ENCODE results near the gene ZC3H12A.

ZC3H12A gene

GRCh38 chr1:37439349-37439995 is 34.9 kb upstream of the ZC3H12A start:
- H3K27ac ChIP-seq (ENCODE audit: low read depth, low read length) = no peak overlapping the region
- H3K4me1 ChIP-seq (ENCODE audit: control insufficient read depth, low read length) = no peaks in the 10 kb centered on the region
- no peaks in the 10 kb centered on the region for H4K20me1 ChIP-seq (ENCODE audit: control insufficient read depth, insufficient read depth, low read depth, low read length)
- no peak overlapping the region for H3K4me3 ChIP-seq (ENCODE audit: low read length)
- H3K36me3 ChIP-seq (ENCODE audit: control insufficient read depth, low read length) = no peaks in the 10 kb centered on the region
- no peaks in the 10 kb centered on the region for H3K9me2 ChIP-seq (replicated peaks; ENCODE audit: control insufficient read depth, low read length)
- no peaks in the 10 kb centered on the region for H3F3A ChIP-seq (ENCODE audit: control insufficient read depth, insufficient read depth)
- no peak overlapping the region for H3K4me2 ChIP-seq (ENCODE audit: low read length)
- TF ChIP-seq EZH2phosphoT487 (IDR thresholded peaks at IDR 0.05; ENCODE audit: borderline replicate concordance, low read length) = no peak
- TF ChIP-seq CTCF (IDR thresholded peaks at IDR 0.05; ENCODE audit: low read depth, low read length, poor library complexity, severe bottlenecking) = no peak
- no peaks in the 10 kb centered on the region for H3K9me3 ChIP-seq (ENCODE audit: control insufficient read depth, insufficient read depth, low read length)
- no peaks in the 10 kb centered on the region for H3K79me2 ChIP-seq (ENCODE audit: control insufficient read depth, low read length)
- peaks cover 13% of the 10 kb centered on the region for H3K27me3 ChIP-seq (ENCODE audit: control insufficient read depth, low read length)

- Histone ChIP-seq H3K27ac (ENCODE audit: low read depth, low read length) (no peak overlapping the region), H3K4me3 (ENCODE audit: low read length) (no peak overlapping the region), H3K4me1 (ENCODE audit: control insufficient read depth, low read length) (no peaks in the 10 kb centered on the region), H3K79me2 (ENCODE audit: control insufficient read depth, low read length) (no peaks in the 10 kb centered on the region), H3K9me2 (replicated peaks; ENCODE audit: control insufficient read depth, low read length) (no peaks in the 10 kb centered on the region), H3K27me3 (ENCODE audit: control insufficient read depth, low read length) (peaks cover 13% of the 10 kb centered on the region), H3K4me2 (ENCODE audit: low read length) (no peak overlapping the region), H4K20me1 (ENCODE audit: control insufficient read depth, insufficient read depth, low read depth, low read length) (no peaks in the 10 kb centered on the region), H3F3A (ENCODE audit: control insufficient read depth, insufficient read depth) (no peaks in the 10 kb centered on the region), H3K36me3 (ENCODE audit: control insufficient read depth, low read length) (no peaks in the 10 kb centered on the region), H3K9me3 (ENCODE audit: control insufficient read depth, insufficient read depth, low read length) (no peaks in the 10 kb centered on the region)
- no peak for TF ChIP-seq EZH2phosphoT487 (IDR thresholded peaks at IDR 0.05; ENCODE audit: borderline replicate concordance, low read length)
- no peak for TF ChIP-seq CTCF (IDR thresholded peaks at IDR 0.05; ENCODE audit: low read depth, low read length, poor library complexity, severe bottlenecking)
Measured at GRCh38 chr1:37441490-37441889, 32.9 kb upstream of the ZC3H12A start.

- H3K36me3 ChIP-seq (ENCODE audit: control insufficient read depth, low read length) = no peaks in the 10 kb centered on the region
- no peak overlapping the region for H3K27ac ChIP-seq (ENCODE audit: low read depth, low read length)
- H3K79me2 ChIP-seq (ENCODE audit: control insufficient read depth, low read length) = no peaks in the 10 kb centered on the region
- peaks cover 12% of the 10 kb centered on the region for H3K27me3 ChIP-seq (ENCODE audit: control insufficient read depth, low read length)
- no peaks in the 10 kb centered on the region for H3K9me3 ChIP-seq (ENCODE audit: control insufficient read depth, insufficient read depth, low read length)
- no peaks in the 10 kb centered on the region for H3F3A ChIP-seq (ENCODE audit: control insufficient read depth, insufficient read depth)
- no peak overlapping the region for H3K4me2 ChIP-seq (ENCODE audit: low read length)
- H3K4me3 ChIP-seq (ENCODE audit: low read length) = no peak overlapping the region
- no peaks in the 10 kb centered on the region for H4K20me1 ChIP-seq (ENCODE audit: control insufficient read depth, insufficient read depth, low read depth, low read length)
- no peaks in the 10 kb centered on the region for H3K9me2 ChIP-seq (replicated peaks; ENCODE audit: control insufficient read depth, low read length)
- no peak for TF ChIP-seq CTCF (IDR thresholded peaks at IDR 0.05; ENCODE audit: low read depth, low read length, poor library complexity, severe bottlenecking)
- H3K4me1 ChIP-seq (ENCODE audit: control insufficient read depth, low read length) = no peaks in the 10 kb centered on the region
Measured at GRCh38 chr1:37442139-37442538, 32.2 kb upstream of the ZC3H12A start.
